ENCODE data around the gene GLI3. TPM values are rescaled to one million over a fixed set of nuclear protein-coding genes. Genes with fewer than 3 reads are reported as not detected.

Gene GLI3
- polyA plus RNA-seq, 2 of the 4 experiments (the other 2 are of a cell fraction), result 0.09 TPM; not detected in 1

DNA sequence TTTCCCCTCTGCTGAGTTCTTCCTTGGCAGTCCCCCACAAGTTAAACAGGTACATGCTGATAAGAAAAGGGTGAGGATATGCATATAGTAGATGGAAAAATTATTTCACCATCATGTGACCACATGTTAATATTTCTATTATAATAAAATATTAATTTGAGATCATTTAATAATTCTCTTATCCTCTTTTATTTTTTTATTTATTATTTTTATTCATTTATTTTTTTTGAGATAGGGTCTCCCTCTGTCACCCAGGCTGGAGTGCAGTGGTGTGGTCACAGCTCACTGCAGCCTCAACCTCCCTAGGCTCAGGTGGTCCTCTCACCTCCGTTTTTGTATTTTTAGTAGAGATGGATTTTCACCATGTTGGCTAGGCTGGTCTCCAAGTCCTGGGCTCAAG, 11.6 kb upstream of the GLI3 start:
- no peaks in the 10 kb centered on the region for H3K4me1 ChIP-seq
- 4% methylated on average over 1 of the region's 1 CpG for WGBS (ENCODE audit: missing lambda C conversion rate)
- no peak for FAIRE-seq
- H3K4me2 ChIP-seq, result no peak overlapping the region
- no peak overlapping the region for H3K27ac ChIP-seq
- no peak for TF ChIP-seq FOSB (CRISPR knock-in tag; IDR thresholded peaks at IDR 0.05)
- TF ChIP-seq TP53 (CRISPR knock-in tag; IDR thresholded peaks at IDR 0.05), result no peak
- no peak for TF ChIP-seq ZSCAN20 (CRISPR knock-in tag; IDR thresholded peaks at IDR 0.05)
- H3K9me3 ChIP-seq, result no peaks in the 10 kb centered on the region
- POLR2A ChIA-PET, result no interaction called here
- DNase-seq (ENCODE audit: low read depth in 1 of 2, low spot score in 1 of 2), result no peak
- H3K4me3 ChIP-seq, result no peak overlapping the region
- CTCF ChIA-PET, result no interaction called here
- no peak for ATAC-seq

DNA sequence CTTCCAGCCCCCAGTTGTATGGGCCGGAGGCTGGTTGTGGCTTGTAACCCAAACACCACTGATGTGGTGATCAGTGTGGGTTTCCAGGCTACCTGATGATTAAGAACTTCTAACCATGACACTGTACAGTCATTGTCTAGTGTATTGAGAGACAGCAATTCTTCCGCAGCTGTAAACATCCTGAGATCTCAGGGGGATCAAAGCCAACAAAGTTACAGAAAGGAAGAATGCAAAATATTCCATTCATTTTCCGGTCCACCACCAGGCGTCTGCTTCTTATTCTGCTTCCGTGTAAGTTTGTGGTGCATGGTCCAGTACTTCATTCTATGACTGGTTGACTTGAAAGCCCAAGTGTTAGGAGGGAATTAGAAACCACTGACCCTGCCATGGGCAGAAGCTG, 10.3 kb upstream of the GLI3 start:
- DNase-seq (ENCODE audit: low read depth in 1 of 2, low spot score in 1 of 2) (no peak), ATAC-seq (no peak), FAIRE-seq (no peak)
- Histone ChIP-seq H3K4me2 (no peak overlapping the region), H3K4me3 (no peak overlapping the region), H3K27ac (no peak overlapping the region), H3K4me1 (no peaks in the 10 kb centered on the region), H3K9me3 (no peaks in the 10 kb centered on the region)
- WGBS (ENCODE audit: missing lambda C conversion rate), result 72% methylated on average over 5 of the region's 5 CpGs
- TF ChIP-seq, protein P1, sequence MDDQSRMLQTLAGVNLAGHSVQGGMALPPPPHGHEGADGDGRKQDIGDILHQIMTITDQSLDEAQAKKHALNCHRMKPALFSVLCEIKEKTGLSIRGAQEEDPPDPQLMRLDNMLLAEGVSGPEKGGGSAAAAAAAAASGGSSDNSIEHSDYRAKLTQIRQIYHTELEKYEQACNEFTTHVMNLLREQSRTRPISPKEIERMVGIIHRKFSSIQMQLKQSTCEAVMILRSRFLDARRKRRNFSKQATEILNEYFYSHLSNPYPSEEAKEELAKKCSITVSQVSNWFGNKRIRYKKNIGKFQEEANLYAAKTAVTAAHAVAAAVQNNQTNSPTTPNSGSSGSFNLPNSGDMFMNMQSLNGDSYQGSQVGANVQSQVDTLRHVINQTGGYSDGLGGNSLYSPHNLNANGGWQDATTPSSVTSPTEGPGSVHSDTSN (IDR thresholded peaks at IDR 0.05), result no peak
- no peak for TF ChIP-seq POLR2AphosphoS2 (conservative IDR thresholded peaks at IDR 0.05; ENCODE audit: low read length)
- TF ChIP-seq NFE2L2 (conservative IDR thresholded peaks at IDR 0.05; ENCODE audit: low read length), result no peak
- TF ChIP-seq EP300 (IDR thresholded peaks at IDR 0.05), result no peak
- TF ChIP-seq, protein P2, sequence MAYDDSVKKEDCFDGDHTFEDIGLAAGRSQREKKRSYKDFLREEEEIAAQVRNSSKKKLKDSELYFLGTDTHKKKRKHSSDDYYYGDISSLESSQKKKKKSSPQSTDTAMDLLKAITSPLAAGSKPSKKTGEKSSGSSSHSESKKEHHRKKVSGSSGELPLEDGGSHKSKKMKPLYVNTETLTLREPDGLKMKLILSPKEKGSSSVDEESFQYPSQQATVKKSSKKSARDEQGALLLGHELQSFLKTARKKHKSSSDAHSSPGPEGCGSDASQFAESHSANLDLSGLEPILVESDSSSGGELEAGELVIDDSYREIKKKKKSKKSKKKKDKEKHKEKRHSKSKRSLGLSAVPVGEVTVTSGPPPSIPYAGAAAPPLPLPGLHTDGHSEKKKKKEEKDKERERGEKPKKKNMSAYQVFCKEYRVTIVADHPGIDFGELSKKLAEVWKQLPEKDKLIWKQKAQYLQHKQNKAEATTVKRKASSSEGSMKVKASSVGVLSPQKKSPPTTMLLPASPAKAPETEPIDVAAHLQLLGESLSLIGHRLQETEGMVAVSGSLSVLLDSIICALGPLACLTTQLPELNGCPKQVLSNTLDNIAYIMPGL (CRISPR knock-in tag; IDR thresholded peaks at IDR 0.05; ENCODE audit: borderline replicate concordance), result no peak
- no peak for TF ChIP-seq GATA3 (IDR thresholded peaks at IDR 0.05; ENCODE audit: borderline replicate concordance)
- no peak for TF ChIP-seq EHMT2 (IDR thresholded peaks at IDR 0.05; ENCODE audit: low read depth)
- TF ChIP-seq RAD21 (conservative IDR thresholded peaks at IDR 0.05 in 1 of 2, IDR thresholded peaks at IDR 0.05 in 1 of 2), result no peak
- TF ChIP-seq, protein P3, sequence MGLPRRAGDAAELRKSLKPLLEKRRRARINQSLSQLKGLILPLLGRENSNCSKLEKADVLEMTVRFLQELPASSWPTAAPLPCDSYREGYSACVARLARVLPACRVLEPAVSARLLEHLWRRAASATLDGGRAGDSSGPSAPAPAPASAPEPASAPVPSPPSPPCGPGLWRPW (IDR thresholded peaks at IDR 0.05), result no peak
- TF ChIP-seq HOXB13 (CRISPR knock-in tag; IDR thresholded peaks at IDR 0.05; ENCODE audit: low read depth), result no peak
- TF ChIP-seq FOSB (CRISPR knock-in tag; IDR thresholded peaks at IDR 0.05), result no peak
- TF ChIP-seq TP53 (CRISPR knock-in tag; IDR thresholded peaks at IDR 0.05), result no peak
- ChIA-PET CTCF (no interaction called here), POLR2A (no interaction called here)

DNA sequence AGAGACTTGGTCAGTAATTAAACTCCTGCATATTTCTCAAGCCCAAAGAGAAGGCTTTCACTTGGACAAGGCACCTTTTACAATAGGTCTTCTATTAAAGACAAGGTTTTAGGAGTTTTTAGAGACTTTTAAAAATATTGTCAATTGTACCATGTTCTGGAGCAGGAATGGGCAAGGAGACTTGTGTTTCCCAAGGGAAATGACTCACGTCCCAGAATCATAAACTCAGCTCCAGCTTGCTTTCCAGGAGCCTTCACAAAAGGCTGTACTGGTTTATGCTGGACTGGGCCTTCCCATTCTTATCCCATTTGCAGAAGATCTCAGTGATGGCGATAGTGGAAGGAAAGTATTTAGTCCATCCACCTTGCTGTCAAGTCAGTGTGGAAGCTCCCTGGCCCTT, 7.8 kb upstream of the GLI3 start:
- ATAC-seq (no peak), DNase-seq (ENCODE audit: low read depth in 1 of 2, low spot score in 1 of 2) (no peak), FAIRE-seq (no peak)
- no peaks in the 10 kb centered on the region for H3K4me1 ChIP-seq
- ChIA-PET POLR2A (no interaction called here), CTCF (interaction anchor here (1.3 to 2.1 kb wide), 2 partner anchors 8 to 40 kb away, joined by 3 to 4 read pairs; no protein-coding TSS in a partner anchor)
- H3K4me2 ChIP-seq, result no peak overlapping the region
- no peak overlapping the region for H3K4me3 ChIP-seq
- H3K27ac ChIP-seq, result no peak overlapping the region
- WGBS (ENCODE audit: missing lambda C conversion rate), result 35% methylated on average over 2 of the region's 2 CpGs
- no peak for TF ChIP-seq RNF2 (IDR thresholded peaks at IDR 0.05; ENCODE audit: borderline replicate concordance, low read depth)
- no peaks in the 10 kb centered on the region for H3K9me3 ChIP-seq

DNA sequence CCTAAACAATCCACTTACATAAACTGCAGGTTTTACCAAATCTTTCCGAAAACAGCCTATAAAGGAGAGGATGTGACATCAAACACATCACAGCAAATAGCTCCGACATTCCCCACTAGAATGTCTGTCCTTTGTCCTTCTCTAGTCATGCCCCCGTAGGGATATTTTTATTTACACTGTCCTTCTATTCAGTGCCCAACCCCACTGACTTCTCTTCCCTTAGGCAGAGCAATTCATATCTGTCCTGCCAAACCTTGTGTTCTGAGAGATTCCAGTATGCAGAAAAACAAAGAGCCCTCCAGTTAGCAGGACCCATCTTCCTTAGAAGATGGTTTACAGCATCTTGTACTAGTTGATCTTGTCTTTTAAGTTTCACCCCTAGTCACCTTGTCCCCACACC, 5.4 kb upstream of the GLI3 start:
- TF ChIP-seq, protein P4, sequence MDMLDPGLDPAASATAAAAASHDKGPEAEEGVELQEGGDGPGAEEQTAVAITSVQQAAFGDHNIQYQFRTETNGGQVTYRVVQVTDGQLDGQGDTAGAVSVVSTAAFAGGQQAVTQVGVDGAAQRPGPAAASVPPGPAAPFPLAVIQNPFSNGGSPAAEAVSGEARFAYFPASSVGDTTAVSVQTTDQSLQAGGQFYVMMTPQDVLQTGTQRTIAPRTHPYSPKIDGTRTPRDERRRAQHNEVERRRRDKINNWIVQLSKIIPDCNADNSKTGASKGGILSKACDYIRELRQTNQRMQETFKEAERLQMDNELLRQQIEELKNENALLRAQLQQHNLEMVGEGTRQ (IDR thresholded peaks at IDR 0.05), result no peak
- TF ChIP-seq NPAS2 (CRISPR knock-in tag; IDR thresholded peaks at IDR 0.05; ENCODE audit: borderline replicate concordance) (no peak), FOSL2 (IDR thresholded peaks at IDR 0.05) (no peak), FOSL2 (CRISPR knock-in tag; IDR thresholded peaks at IDR 0.05) (no peak), TFCP2L1 (CRISPR knock-in tag; IDR thresholded peaks at IDR 0.05) (no peak), HOXB13 (CRISPR knock-in tag; IDR thresholded peaks at IDR 0.05; ENCODE audit: low read depth) (no peak), MAFK (IDR thresholded peaks at IDR 0.05; ENCODE audit: partially characterized antibody) (no peak)
- TF ChIP-seq, protein P5, sequence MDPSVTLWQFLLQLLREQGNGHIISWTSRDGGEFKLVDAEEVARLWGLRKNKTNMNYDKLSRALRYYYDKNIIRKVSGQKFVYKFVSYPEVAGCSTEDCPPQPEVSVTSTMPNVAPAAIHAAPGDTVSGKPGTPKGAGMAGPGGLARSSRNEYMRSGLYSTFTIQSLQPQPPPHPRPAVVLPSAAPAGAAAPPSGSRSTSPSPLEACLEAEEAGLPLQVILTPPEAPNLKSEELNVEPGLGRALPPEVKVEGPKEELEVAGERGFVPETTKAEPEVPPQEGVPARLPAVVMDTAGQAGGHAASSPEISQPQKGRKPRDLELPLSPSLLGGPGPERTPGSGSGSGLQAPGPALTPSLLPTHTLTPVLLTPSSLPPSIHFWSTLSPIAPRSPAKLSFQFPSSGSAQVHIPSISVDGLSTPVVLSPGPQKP (IDR thresholded peaks at IDR 0.05; ENCODE audit: low read depth, low read length), result no peak
- TF ChIP-seq, protein P2 (CRISPR knock-in tag; IDR thresholded peaks at IDR 0.05; ENCODE audit: borderline replicate concordance), result no peak
- TF ChIP-seq, protein P3 (IDR thresholded peaks at IDR 0.05), result no peak
- no peak for FAIRE-seq

More for the DNA sequence above, 5.4 kb upstream of the GLI3 start:
- Histone ChIP-seq H3K4me1 (no peaks in the 10 kb centered on the region), H3K9me3 (no peaks in the 10 kb centered on the region), H3K4me3 (no peak overlapping the region), H3K4me2 (no peak overlapping the region), H3K27ac (no peak overlapping the region)
- ATAC-seq, result no peak
- WGBS (ENCODE audit: missing lambda C conversion rate), result 17% methylated on average over 3 of the region's 3 CpGs
- ChIA-PET POLR2A (no interaction called here), CTCF (interaction anchor here (1.2 kb wide), 1 partner anchor 9 kb away, joined by 3 read pairs; no protein-coding TSS in a partner anchor)
- no peak for DNase-seq (ENCODE audit: low read depth in 1 of 2, low spot score in 1 of 2)
